Amygdala (tissue), 56 donors: ENCODE measurements around the gene HERC2.

Experiments used
- DNase-seq, 56 donors: peaks; one replicate each; lab custom pipeline; 2025; lab: John Stamatoyannopoulos, UW

Gene HERC2

DNA sequence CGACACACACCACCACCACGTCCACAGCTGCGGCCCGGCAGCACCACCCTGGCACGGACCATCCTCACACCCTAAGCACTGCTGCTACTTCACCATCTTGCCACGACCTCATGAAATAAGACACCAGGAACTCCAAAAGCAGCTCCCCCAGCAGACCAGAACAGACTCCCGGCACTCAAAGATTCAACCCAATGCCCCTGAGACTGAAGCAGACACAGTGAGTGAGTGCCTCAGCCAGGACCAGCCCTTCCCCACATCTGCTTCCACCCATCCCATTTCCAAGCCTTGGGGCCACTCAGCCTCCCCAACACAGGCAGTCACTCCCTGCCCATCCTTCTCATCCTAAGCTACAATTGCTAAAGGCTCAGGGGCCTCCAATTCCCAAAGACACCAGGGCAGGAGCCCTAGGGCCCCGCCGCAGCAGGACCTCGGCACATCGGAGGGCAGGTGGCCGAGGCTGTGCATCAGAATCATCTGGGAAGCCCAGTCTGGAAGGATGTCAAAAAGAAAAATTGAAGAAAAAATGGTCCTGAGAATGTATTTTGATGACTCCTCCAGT is 204.5 kb downstream of the HERC2 start:
- no peak for DNase-seq

DNA sequence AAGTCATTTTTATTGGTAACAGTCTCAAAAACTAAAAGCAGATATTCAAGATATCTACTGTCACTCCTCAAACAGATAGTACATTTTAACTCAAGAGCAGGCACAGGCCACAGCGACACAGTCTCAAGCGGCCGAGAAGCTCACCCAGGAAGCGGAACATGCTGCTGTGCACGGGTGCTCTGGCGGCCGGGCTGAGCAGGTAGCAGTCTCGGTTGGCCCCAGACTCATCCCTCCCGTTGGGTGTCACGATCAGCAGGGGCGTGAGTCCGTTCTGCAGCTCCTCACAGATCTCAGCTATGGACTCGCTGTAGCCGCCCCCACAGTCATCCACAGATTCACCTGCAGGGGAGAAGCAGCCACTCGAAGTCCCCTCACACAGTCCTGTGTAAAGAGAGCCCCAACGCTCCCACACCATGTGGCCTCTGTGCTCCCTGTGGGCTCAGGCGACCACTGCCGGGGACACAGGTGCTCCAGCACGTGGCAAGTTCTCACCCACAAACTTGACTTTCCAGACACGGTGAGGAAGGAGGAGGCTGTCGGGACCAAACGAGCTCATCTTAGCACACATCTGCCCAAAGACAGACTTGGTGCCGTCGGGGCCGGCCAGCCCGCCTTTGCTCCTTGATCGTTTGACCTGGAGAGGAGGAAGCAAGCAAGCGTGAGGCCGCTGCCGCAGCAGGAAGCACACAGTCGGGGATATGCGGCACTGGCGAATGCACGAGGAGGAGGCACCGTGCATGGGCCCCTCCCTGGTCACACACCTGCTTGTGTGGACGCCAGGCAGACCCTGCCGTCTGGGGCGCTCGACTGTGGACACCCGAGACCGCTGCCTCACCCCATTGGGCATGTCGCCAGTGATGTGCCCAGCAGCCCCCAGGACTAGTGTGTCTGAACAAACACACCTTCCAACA is 205.2 kb downstream of the HERC2 start:
- DNase-seq: no peak

DNA sequence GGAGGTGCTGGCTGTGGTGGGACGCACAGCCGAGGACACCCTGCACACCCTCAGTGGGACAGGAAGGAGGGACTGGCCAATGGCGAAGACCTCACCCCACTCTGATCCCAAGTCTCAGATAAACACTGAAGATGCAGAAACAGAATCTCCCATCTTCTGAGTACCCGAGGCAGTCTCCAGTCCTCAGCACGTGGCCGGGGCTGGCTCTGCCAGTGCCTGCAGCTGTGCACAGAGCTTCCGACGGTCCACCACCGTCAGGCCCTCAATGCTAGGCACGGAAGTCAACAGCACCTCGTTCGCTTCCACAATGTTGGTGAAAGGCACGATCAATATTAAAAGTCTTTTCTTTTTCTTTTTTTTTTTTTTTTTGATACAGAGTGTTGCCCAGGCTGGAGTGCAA is 206.1 kb downstream of the HERC2 start:
- DNase-seq: no peak

DNA sequence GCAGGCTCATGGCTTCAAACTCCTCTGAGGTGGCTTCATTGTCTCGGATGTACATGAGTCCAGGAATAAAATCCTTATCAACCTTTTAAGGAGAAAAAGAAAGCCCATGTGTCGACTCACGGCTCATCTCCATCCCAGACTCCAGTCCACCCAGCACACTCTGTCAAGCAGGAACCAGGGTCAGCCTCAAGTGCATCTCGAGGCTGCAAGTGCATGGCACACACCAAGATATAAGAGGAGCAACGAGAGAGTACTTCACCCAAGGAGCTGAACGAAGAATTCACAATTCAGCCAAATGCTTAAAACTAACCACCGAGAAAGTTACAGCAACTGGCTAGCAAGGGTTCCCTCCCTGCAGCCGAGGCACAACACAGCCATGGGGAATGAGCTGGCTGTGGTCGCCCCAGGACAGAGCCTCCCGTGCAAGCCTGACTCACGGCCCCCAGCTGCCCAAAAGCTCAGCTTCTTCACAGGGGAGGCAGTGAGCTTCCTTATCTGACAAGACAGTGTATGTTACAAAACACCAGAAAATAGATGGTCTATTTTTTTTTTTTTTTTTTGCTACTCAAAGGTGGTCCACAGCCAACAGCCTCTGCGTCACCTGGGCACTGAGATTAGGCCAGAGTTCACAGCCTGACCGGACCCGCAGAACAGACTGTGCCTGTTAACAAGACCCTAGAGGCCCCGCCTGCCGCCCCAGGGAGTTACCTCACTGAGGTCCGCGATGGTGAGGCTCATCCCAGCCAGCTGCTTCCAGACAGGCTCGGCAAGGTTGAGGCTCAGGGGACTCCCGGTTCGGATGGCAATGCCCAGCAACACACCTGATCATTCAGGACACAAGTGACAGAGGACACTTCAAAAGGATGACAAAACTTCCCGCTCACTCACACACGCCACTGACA is 207.0 kb downstream of the HERC2 start:
- DNase-seq: no peak

DNA sequence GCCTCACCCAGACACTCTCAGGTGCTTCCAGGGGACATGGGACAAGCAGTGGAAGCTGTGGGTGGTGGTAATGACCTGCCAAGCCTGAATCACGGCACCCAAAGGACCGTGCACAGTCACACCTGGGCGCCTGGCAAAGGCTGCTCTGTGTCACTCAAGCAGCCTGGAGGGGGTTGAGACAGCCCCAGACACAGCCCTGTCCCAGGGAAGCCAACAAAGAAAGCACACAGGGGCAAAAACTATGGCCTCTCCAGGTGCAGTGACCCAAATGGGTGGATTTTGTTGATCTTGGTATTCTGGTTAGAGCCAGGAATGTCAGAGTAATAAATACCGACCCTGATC is 207.9 kb downstream of the HERC2 start:
- no peak for DNase-seq

DNA sequence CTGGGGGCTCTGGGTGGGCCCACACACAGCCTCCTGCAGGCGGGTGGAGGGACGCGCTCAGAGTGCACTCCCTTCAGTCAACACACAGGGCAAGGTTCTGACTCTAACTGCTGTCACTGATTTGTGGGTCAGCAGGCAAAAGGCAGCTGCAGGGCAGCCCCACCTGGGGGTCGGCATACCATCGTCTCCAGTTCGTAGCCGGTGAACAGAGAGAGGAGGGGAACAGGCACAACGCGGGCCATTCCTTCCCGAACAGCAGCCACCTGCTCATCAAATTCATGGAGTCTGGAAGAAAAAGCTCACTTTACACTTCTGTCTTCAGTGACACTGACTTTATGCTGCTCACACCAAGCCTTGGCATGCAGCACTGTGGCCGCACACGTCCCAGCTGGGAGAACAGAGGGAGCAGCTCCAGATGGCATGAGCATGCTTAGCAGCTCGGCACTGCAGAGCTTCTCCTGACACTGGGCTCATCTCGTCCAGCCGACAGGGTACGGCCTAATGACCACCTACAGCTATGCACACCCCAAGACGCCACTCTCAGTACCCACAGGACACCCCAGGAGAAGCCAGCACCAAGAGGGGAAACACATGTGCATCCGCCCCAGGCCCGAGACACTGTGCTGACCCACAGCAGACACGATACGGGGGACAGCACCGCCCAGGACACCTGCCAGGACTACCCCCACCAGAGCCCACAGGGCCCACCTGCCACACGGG is 208.4 kb downstream of the HERC2 start:
- peak in 1 of 56 donors; percentile 25 for DNase-seq

DNA sequence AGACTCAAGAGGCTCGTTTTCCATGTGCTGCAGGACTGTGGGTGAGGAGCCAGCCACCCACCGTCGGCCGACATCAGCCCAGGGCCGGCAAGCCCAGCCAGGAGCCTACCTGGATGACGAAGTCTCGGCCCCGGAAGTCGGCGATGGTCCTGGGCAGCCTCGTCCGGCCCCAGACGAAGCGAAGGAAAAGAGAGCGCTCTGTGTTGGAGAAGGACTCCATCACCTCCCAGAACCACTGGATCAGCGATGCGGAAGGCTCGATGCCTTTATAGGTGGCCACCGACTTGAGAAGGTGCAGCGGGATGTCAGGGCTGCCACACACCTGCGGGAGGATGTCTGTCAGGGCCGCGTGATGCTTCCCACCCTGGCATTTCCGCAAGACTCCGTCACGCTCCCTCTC is 209.0 kb downstream of the HERC2 start:
- no peak for DNase-seq

DNA sequence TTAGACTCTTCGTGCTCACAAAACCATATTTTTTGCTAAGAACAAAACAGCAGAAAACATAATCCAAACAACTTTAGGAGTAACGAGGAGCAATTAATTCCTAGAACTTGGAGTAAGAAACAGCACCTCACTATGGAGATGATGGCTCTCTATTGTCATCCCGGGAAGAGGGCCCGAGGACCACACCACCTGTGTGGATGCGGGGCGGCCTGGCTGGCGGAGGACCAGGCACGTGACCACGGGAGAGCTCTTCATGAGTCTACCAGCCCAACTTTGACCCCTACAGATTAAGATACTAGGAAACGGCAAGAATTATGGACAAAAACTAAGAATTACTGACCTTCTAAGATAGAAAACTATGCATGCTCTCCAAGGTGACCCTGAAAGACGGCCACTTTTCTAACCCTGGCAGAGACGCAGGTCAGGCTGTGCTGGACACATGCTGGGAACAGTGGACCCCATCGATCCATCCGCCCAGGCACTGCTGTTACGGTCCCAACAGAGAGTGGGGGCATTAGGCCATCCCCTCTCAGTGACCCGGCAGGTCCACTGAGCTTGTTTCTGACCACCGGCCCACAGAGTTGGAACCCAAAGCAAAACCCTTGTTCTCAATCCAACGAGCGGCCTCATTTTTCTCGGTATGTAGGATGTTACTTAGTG is 209.7 kb downstream of the HERC2 start:
- DNase-seq: no peak

DNA sequence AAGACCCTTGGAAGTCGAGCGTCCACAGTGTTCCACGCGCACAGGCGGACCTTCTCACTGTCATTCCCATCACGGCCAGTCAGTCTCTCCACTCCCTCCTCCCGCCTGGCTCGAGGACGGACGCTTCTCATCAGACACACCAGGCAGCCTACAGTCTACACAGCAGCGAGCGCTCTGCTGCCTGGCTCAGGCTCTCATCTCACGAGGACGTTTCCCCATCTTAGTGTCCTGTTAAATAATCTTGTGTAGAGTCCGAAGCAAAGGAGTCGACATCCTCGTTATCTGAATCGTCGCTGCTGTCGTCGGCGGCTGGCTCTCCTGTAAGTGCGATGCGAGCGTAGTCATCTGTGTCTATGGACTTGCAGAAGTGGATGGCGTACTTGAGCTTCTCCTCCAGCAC is 210.4 kb downstream of the HERC2 start:
- no peak for DNase-seq

DNA sequence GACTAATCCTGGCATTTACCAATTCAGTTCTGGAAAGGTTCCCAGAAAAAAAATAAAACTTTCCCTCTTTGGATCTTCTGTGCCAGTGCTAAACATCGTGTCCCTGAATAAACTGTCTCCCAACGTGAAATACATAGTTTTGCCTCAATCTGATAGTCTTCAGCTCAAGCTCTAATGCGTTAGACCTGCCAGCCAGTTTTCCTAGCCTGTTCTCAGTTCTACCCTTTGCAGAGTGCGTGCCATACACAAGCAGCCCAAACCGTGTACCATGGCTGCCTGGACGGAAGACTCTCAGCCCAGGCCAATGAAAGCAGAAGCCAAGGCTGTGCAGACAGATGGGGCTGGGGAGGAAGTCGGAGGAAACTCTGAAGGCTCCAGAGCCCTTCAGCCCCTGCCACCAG is 211.5 kb downstream of the HERC2 start:
- DNase-seq: peak in 1 of 56 donors; percentile 24

DNA sequence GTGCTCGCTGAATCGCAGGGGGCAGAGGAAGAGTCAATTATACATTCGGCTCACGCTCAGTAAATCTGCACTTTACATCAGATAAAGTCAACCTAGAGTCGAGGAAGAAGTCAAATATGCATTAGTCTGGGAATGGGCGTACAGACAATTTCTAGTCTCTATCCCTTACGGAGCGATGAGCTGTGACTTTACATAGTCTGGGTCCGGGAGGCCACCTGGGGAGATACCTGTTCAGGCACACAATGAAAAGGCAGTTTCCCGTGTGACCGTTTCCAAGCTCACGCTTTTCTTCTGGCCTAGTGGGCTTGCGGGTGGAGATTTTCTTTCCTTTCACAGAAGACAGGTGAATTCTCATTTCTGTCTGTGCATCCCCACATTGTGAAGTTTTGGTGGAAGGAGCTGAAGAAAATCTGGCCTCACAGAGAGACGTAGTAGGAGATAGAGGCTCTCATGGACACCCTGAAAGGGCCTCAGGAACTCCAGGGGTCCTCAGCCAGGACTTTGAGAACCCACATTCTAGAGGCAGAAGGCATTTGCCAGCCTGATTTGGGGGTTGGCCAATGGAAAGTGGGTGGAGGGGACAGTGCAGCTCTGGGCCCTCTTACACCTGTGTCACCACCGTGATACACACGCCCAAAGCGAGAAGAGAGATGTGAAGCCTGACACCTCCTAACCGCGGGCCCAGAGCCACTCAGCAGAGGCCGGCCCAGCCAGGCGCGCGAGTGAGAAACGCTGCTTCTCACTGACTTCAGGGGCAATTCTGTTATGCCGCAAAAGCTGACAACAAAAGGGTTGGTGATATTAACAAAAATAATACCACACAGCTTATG is 212.1 kb downstream of the HERC2 start:
- DNase-seq: no peak

DNA sequence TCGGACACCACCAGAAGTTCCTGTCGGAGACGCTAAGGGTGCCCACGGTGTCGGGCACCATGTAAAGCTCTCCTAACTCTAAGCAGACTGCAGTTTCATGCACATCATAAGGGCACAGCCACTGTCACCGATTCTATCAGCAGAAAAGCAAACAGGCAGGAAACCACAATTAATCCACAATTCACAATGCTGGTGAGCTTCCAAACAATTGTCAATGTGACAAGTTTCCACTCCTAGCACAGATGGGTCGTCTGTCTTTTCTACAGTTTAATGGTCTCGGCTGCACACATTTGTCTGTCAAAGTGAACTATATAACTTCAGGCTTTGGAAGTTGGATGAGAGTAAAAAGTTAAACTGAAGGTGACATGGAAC is 214.1 kb downstream of the HERC2 start:
- DNase-seq: no peak

DNA sequence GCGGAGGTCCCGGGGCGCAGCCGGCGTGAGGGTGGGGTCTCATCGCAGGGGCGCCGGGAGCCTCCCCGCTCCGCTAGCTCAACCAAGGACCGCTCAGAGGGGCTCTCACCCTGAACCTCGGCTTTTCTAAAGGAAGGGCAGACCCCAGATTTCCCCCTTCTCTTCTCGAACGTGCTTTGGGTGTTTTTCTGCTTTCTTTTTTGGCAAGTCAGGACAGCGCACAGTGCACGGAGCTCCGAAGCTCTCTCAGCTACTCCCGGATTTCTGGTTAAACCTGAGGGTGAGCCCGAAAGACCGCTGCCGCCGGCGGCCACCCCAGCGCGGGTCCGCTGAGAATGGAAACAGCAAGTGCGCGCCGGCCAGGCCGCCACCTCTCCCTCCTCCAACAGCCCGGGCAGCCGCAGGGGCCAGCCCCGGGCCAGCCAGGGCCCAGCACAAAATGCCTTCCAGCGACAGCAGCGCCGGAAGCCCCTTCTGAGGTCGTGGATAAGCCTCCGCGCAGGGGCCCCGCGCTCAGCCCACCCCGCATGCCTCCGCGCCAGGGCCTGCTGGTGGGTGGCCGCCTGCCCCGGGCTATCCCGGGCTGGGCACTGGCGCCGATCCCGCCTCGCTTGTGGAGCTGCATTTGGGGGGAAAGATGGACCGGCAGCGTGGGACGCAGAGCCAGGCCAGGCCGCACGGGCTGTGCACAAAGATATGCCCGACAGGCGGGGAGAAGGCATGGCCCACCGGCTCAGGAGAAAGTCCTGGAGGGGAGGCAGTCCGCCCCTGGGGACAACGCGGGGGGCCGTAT is 214.7 kb downstream of the HERC2 start:
- no peak for DNase-seq

DNA sequence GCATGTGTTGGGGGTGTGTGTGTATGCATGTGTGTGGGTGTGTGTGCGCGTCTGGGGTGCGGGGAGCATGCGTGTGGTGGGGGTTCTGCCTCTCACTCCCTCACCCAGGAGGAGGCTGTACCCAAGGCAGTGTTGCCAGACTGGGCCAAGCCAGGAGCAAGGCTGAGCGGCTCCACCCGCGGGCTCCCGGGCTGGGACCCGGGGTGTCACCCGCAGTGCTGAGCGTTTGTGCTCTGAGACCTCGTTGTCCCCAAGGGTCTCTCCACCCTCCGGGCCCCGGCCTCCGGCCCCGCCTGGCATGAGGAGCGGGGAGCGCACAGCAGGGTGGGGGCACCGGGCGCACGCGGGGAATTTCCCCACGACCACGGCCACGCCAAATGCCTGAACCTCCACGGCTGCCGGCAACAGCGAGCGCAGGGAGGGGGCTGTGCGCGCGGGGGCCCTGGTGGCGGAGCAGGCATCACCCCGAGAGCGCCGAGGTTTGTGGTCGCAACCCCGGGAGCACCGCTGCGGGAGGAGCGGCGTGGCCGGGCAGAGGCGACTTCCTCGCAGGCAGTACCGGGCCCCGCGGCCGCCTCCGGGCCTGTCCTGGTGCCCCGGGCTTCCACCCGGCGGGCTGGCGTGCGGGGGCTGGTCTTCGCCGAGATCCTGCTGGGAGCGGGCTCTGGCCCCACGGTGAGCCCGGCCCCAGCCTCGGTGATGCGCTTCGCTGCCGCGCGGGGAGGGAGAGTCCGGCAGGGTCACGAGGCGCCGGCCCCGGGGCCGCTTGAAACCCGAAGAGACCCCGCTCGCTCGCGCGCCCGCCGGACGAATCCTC is 215.5 kb downstream of the HERC2 start:
- no peak for DNase-seq

DNA sequence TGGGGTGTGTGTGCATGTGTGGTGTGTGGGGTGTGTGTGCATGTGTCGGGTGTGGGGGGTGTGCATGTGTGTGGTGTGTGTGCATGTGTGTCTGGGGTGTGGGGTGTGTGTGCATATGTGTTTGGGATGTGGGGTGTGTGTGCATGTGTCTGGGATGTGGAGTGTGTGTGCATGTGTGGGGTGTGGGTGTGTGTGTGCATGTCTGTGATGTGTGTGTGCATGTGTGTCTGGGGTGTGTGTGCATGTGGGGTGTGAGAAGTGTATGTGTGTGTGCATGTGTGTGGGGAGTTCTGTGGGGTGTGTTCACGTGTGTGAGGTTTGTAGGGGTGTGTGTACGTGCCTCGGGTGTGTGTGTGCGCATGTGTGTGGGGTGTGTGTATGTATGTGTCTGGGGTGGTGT is 216.2 kb downstream of the HERC2 start:
- no peak for DNase-seq

DNA sequence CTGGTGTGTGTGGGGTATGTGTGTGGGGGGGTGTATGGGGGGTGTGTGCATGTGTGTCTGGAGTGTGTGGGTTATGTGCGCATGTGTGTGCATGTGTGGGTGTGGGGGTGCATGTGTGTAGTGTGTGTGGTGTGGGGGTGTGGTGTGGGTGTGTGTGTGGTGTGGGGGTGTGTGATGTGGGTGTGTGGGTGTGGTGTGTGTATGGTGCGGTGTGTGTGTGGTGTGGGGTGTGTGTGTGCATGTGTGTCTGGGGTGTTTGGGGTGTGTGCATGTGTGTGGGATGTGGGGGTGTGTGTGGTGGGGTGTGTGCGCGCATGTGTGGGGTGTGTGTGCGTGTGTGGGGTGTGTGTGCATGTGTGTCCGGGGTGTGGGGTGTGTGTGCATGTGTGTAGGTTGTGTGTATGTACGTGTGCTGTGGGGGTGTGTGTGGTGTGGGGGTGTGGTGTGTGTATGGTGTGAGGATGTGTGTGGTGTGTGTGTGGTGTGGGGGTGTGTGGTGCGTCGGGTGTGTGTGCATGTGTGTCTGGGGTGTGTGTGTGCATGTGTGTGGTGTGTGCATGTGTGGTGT is 216.7 kb downstream of the HERC2 start:
- no peak for DNase-seq

DNA sequence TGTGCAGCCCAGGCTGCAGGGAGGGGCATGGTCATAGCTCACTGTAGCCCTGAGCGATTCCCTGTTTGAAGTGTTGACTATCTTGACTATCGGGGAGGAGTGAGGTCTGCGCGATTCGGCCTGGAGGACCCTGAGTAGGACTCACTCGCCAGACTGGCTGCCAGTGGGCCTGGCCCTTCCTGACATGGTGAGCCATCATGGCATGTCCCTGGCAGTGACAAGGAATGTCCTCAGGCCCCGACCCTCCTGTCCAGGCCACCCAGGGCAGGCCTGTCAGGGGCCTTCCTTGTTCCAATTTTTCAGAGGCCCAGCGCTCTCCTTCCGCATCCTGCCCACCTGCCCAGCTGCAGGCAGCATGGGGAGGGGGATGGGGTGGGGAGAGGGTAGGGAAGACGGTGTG is 217.7 kb downstream of the HERC2 start:
- no peak for DNase-seq
